ENCODE results near the gene ANO8. TPM values are rescaled to one million over a fixed set of nuclear protein-coding genes. Genes with fewer than 3 reads are reported as not detected.
"Not testable (repeated sequence)": the region's sequence is repeated elsewhere in the genome, so short reads cannot be mapped to it uniquely, and the experiment has no call there.

The ANO8 gene, protein sequence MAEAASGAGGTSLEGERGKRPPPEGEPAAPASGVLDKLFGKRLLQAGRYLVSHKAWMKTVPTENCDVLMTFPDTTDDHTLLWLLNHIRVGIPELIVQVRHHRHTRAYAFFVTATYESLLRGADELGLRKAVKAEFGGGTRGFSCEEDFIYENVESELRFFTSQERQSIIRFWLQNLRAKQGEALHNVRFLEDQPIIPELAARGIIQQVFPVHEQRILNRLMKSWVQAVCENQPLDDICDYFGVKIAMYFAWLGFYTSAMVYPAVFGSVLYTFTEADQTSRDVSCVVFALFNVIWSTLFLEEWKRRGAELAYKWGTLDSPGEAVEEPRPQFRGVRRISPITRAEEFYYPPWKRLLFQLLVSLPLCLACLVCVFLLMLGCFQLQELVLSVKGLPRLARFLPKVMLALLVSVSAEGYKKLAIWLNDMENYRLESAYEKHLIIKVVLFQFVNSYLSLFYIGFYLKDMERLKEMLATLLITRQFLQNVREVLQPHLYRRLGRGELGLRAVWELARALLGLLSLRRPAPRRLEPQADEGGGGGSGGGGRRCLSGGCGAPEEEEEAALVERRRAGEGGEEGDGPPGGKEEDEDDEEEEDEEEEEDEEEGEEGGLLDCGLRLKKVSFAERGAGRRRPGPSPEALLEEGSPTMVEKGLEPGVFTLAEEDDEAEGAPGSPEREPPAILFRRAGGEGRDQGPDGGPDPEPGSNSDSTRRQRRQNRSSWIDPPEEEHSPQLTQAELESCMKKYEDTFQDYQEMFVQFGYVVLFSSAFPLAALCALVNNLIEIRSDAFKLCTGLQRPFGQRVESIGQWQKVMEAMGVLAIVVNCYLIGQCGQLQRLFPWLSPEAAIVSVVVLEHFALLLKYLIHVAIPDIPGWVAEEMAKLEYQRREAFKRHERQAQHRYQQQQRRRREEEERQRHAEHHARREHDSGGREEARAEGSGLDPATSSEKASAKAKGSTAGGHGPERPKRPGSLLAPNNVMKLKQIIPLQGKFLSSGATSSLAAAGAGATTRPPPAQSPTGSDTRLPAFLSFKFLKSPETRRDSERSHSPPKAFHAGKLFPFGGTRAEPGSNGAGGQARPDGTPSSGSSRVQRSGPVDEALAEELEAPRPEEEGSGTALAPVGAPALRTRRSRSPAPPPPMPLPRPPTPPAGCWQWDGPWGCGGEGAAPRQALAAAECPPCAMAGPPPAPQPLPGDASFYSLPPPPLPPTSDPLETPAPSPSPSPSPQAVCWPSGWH
- 1.4 and 3.2 TPM in 2 replicates for total RNA-seq (2014; rRNA removed; shearing (Covaris generic))

GRCh38 chr19:17334414-17335409, at the start of gene ANO8:
Gene ANO8, minus strand, starts transcription at chr19:17334855. Its CDS starts 185 bp downstream, at chr19:17334670.
- peak; percentile 96 for DNase-seq (ENCODE audit: low spot score)

- no peak for DNase-seq (ENCODE audit: low spot score)
Observed at GRCh38 chr19:17380426-17381138, 45.9 kb upstream of the ANO8 start.

DNA sequence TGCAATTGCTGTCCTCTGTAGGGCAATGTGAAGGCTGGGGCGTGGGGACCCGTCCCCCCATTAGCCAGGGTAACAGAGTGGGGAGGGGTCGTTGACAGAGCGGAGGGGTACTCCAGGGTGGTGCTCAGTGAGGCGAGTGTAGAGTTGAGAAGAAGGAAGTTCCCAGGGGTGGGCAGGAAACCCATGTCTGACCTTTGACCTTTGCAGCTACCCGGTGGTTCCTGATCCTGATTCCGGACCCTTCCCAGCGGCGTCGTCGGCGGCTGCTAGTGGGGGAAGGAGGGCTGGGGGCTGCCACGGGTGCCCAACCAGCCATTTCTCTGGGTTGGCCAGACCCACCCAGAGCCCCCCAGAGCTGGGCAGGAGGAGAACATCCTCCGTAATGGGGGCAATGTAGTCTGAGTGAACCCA, 44.6 kb upstream of the ANO8 start:
- no peak for DNase-seq (ENCODE audit: low spot score)

DNA sequence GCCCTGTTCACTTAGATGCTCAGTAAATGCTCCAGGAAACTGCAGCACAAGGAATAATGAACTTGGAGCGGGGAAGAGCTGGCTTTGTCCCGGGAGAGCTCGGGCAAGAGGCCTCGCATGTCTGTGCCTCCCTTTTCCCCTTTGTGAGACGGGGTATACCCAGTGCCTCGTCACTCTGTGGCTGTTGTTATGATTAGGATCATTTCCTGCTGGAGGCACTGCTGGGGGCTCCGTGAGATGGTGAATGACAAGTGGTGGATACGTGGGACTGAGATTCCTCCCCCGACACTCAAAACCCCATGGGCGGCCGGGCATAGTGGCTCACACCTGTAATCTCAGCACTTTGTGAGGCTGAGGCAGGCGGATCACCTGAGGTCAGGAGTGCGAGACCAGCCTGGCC, 43.6 kb upstream of the ANO8 start:
- DNase-seq (ENCODE audit: low spot score): no peak

GRCh38 chr19:17376935-17377600, 42.4 kb upstream of the ANO8 start, which contains the start of gene PLVAP:
Gene PLVAP, minus strand, starts transcription at chr19:17377342. Its CDS starts 54 bp downstream, at chr19:17377288.
- no peak for DNase-seq (ENCODE audit: low spot score)

DNA sequence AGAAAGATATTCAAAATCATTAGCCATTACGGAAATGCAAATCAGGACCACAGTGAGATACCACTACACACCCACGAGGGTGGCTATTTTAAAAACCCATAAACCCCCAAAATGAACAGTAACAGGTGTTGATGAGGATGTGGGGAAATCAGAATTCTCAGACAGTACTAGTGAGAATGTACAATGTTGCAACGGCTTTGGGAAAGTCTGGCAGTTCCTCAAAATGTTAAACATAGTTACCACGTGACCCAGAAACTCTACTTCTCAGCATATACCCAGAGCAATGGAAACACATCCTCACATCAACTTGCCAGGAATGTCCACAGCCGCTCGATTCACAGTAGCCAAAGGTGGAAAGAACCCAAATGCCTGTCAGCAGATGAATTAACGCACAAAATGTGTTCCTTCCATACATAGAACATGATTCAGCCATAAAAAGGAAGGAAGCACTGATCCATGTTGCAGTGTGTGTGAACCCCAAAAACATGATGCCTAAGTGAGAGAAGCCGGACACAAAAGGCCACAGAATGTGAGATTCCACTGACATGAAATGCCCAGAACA, 35.5 kb upstream of the ANO8 start:
- DNase-seq (ENCODE audit: low spot score): no peak

- no peak for DNase-seq (ENCODE audit: low spot score)
Observed at GRCh38 chr19:17365361-17365760, 30.7 kb upstream of the ANO8 start.

DNA sequence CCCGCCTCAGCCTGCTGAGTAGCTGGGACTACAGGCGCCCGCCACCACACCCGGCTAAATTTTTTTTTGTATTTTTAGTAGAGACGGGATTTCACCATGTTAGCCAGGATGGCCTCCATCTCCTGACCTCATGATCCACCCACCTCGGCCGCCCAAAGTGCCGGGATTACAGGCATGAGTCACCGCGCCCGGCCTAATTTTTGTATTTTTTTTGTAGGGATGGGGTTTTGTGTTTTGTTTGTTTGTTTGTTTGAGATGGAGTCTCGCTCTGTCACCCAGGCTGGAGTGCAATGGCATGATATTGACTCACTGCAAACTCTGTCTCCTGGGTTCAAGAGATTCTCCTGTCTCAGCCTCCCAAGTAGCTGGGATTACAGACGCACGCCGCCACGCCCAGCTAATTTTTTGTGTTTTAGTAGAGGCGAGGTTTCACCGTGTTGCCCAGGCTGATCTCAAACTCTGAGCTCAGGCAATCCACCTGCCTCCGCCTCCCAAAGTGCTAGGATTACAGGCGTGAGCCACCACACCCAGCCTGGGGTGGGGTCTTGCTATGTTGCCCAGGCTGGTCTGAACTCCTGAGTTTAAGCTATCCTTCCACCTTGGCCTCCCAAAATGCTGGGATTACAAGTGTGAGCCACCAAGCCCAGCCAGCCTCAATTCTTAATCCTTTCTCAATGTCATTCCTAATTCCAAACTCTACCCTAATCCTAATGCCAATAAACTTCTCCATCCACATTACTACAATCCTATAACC, 29.4 kb upstream of the ANO8 start:
- not testable (repeated sequence) for DNase-seq (ENCODE audit: low spot score)

DNA sequence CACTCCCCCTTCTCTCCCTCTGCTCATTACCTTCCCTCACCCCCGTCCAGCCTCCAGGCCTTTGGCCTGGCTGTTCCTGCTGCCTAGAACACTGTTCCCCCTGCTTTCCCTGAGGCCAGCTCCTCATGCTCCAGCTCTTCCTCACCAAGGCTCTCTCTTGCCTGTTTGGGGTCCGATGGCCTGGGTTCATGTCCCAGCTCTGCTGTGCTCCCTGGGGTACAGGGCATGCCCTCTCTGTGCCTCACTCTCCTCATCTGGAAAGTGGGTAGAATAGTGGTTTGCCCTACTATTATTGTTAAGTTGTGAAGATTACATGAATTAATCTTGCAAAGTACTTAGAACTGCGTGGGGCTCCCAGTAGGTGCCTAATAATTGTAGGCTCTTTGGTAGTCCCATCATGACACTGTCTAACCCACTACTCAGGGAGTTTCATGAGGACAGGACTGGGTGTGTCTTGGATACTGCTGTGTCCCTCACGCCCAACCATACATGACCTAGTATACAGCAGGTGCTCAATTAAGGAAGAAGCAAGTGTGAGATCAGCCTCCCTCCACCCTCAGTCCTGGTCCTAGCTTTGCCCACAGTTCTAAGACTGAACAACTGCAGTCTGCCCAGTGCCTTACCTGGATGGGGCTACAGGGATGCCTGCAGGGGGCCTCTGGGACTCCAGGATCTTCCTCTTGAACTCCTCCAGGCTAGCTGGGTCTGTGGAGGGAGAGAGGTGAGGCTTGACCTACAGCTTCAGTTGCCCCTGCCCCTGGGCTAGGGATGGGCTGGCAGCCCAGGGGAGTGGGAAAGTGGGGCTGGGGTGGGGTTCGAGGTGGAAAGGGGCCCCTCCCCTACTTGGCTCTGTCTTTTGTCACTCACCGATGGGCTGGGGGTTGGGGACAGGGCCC, 25.5 kb upstream of the ANO8 start:
- DNase-seq (ENCODE audit: low spot score): no peak

GRCh38 chr19:17358395-17358794, 23.7 kb upstream of the ANO8 start:
- peak; percentile 51 for DNase-seq (ENCODE audit: low spot score)

- DNase-seq (ENCODE audit: low spot score): no peak
Observed at GRCh38 chr19:17357724-17358123, 23.1 kb upstream of the ANO8 start.

DNA sequence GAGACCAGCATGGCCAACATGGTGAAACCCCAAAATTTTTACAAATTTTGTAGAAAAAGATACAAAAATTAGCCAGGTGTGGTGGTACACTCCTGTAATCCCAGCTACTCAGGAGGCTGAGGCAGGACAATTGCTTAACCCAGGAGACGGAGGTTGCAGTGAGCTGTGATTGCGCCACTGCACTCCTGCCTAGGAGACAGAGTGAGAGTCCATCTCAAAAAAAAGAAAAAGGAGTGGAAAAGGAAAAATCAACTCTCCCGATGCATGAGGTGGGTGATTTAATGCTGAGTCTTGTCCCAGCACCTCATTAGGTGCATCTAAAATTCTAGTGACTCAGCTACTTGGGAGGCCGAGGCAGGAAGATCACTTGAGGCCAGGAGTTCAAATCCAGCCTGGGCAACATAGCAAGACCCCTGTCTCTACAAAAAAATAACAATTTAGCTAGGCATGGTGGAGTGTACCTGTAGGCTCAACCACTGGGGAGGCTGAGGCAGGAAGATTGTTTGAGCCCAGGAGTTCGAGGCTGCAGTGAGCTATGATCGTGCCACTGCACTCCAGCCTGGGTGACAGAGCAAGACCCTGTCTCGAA, 22.5 kb upstream of the ANO8 start:
- no peak for DNase-seq (ENCODE audit: low spot score)

DNA sequence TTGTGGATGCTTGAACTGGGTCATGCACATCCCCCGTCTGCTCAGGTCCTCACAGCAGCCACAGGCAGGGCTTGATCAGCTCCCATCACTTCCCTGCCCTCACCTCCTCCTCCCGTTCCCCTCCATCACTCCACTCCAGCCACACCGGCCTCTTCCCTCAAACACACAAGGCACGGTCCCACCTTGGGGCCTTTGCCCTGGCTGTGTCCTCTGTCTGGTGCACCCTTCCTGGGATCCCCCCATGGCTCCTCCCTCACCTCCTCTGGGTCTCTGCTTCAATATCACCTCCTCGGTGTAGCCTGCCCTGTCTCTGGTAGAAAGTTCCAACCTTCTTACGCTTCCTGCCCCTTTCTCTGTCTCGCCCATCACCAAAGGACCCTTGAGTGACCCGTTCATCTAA, 18.7 kb upstream of the ANO8 start:
- no peak for DNase-seq (ENCODE audit: low spot score)

GRCh38 chr19:17352608-17353280, 18.1 kb upstream of the ANO8 start:
- no peak for DNase-seq (ENCODE audit: low spot score)

- no peak for DNase-seq (ENCODE audit: low spot score)
Observed at GRCh38 chr19:17351815-17352435, 17.3 kb upstream of the ANO8 start.

GRCh38 chr19:17348700-17349099, 14.0 kb upstream of the ANO8 start:
- peak; percentile 95 for DNase-seq (ENCODE audit: low spot score)

All from H4 (cell line).